IMR-90 (cell line): Measurements from ENCODE around the gene RAPGEF2. TPM values are rescaled to one million over a fixed set of nuclear protein-coding genes. Genes with fewer than 3 reads are reported as not detected.

Experiments used
- ATAC-seq: fragments of 200-7000 bp; cut with Tn5 transposase; 2 replicates; pipeline ENCODE4 v1.9.1; 2020; ENCODE audit warnings: low read depth, mild to moderate bottlenecking, moderate library complexity
- BruUV-seq: library from RNA; stranded (reverse); fragments of 400-500 nt; replicated peaks from 2 replicates; lab custom pipeline; 2021; lab: Mats Ljungman, UMichigan
- CTCF ChIA-PET: fragments of 300-600 bp; formaldehyde crosslinking; extraction: SDS; loops from one replicate; lab custom pipeline; 2021; ENCODE audit warnings: antibody characterized with exemption; lab: Yijun Ruan, JAX
- POLR2A ChIA-PET: fragments of 300-600 bp; sonication (Branson Sonifier 250); formaldehyde crosslinking; loops from one replicate; lab custom pipeline; 2022; ENCODE audit warnings: antibody characterized with exemption; ENCODE audit not compliant: unreplicated experiment; lab: Charles Lee
- DNase-seq: peaks from one replicate; pipeline ENCODE4 v3.0.0; 2013
- H2AFZ ChIP-seq: replicated peaks from 2 replicates; pipeline ENCODE3; 2013; ENCODE audit warnings: low read length, mild to moderate bottlenecking; ENCODE audit not compliant: poor library complexity
- H2AK5ac ChIP-seq: 2 replicates; pipeline ENCODE4 v1.6.1; 2013; ENCODE audit warnings: low read depth, low read length, inconsistent platforms
- H2AK9ac ChIP-seq: replicated peaks from 2 replicates; pipeline ENCODE3; 2013; ENCODE audit warnings: mild to moderate bottlenecking, low read depth, low read length, moderate library complexity; ENCODE audit not compliant: poor library complexity
- H2BK120ac ChIP-seq: 2 replicates; pipeline ENCODE4 v1.6.1; 2013; ENCODE audit warnings: low read depth, low read length, inconsistent platforms
- H2BK15ac ChIP-seq: 3 replicates; pipeline ENCODE4 v1.6.1; 2013; ENCODE audit warnings: low read depth, low read length, inconsistent platforms
- H2BK20ac ChIP-seq: 2 replicates; pipeline ENCODE4 v1.6.1; 2013; ENCODE audit warnings: low read depth, mild to moderate bottlenecking, inconsistent platforms, low read length, moderate library complexity
- H2BK5ac ChIP-seq: 2 replicates; pipeline ENCODE4 v1.6.1; 2013; ENCODE audit warnings: mild to moderate bottlenecking, low read depth, low read length, inconsistent platforms; ENCODE audit not compliant: poor library complexity, severe bottlenecking
- H3K14ac ChIP-seq: replicated peaks from 2 replicates; pipeline ENCODE4 v1.6.1; 2013; ENCODE audit warnings: low read depth, low read length, inconsistent platforms
- H3K18ac ChIP-seq: 2 replicates; pipeline ENCODE4 v1.6.1; 2013; ENCODE audit warnings: low read depth, low read length, control low read depth
- H3K23ac ChIP-seq: 2 replicates; pipeline ENCODE4 v1.6.1; 2013; ENCODE audit warnings: low read depth, low read length, inconsistent platforms
- H3K27ac ChIP-seq: 2 replicates; pipeline ENCODE4 v1.5.1; 2013; ENCODE audit warnings: mild to moderate bottlenecking, control low read depth, low read length; ENCODE audit not compliant: insufficient read depth
- H3K27me3 ChIP-seq: 2 replicates; pipeline ENCODE4 v1.6.1; 2013; ENCODE audit warnings: low read length; ENCODE audit not compliant: control insufficient read depth, insufficient read depth
- H3K36me3 ChIP-seq: 2 replicates; pipeline ENCODE4 v1.6.1; 2013; ENCODE audit warnings: low read length, mixed read lengths; ENCODE audit not compliant: control insufficient read depth, insufficient read depth
- H3K4ac ChIP-seq: 2 replicates; pipeline ENCODE4 v1.6.1; 2013; ENCODE audit warnings: low read depth, low read length, inconsistent platforms
- H3K4me1 ChIP-seq: 2 replicates; pipeline ENCODE4 v1.6.1; 2013; ENCODE audit warnings: low read length, mixed read lengths; ENCODE audit not compliant: control insufficient read depth, insufficient read depth
- H3K4me2 ChIP-seq: 2 replicates; pipeline ENCODE4 v1.6.1; 2013; ENCODE audit warnings: low read depth, mild to moderate bottlenecking, control low read depth, low read length, moderate library complexity
- H3K4me3 ChIP-seq: 2 replicates; pipeline ENCODE4 v1.5.1; 2013; ENCODE audit warnings: low read depth, mild to moderate bottlenecking, control low read depth, low read length, moderate library complexity; ENCODE audit not compliant: insufficient read depth
- H3K56ac ChIP-seq: 2 replicates; pipeline ENCODE4 v1.6.1; 2013; ENCODE audit warnings: low read length, inconsistent platforms; ENCODE audit not compliant: insufficient read depth; ENCODE audit errors: extremely low read depth
- H3K79me1 ChIP-seq, 2 experiments: 2 replicates each; pipeline ENCODE4 v1.6.1; 2013; ENCODE audit warnings: low read length in 2 of 2, inconsistent platforms in 1 of 2, low read depth in 1 of 2
- H3K9ac ChIP-seq: 2 replicates; pipeline ENCODE4 v1.6.1; 2013; ENCODE audit warnings: low read depth, low read length, control low read depth
- H3K9me1 ChIP-seq: 2 replicates; pipeline ENCODE4 v1.6.1; 2013; ENCODE audit warnings: low read length, inconsistent platforms; ENCODE audit not compliant: insufficient read depth
- H3K9me3 ChIP-seq: 2 replicates; pipeline ENCODE4 v1.6.1; 2013; ENCODE audit warnings: low read length; ENCODE audit not compliant: control insufficient read depth, insufficient read depth
- H4K20me1 ChIP-seq: 2 replicates; pipeline ENCODE4 v1.6.1; 2013; ENCODE audit warnings: low read length, inconsistent platforms; ENCODE audit not compliant: insufficient read depth
- H4K5ac ChIP-seq: 2 replicates; pipeline ENCODE4 v1.6.1; 2013; ENCODE audit warnings: mild to moderate bottlenecking, low read depth, low read length, control low read depth
- H4K8ac ChIP-seq, 2 experiments: 2 replicates each; pipeline ENCODE4 v1.6.1; 2013; ENCODE audit warnings: low read depth in 2 of 2, low read length in 2 of 2, control low read depth in 1 of 2, inconsistent platforms in 1 of 2
- H4K91ac ChIP-seq: 2 replicates; pipeline ENCODE4 v1.6.1; 2013; ENCODE audit warnings: low read depth, low read length, inconsistent platforms; ENCODE audit not compliant: insufficient read depth
- BHLHE40 ChIP-seq: fragments of 150-350 bp; IDR thresholded peaks from 2 replicates; pipeline ENCODE4 v1.6.1; 2016; ENCODE audit warnings: mild to moderate bottlenecking, low read depth, low read length
- CEBPB ChIP-seq: IDR thresholded peaks from 2 replicates; pipeline ENCODE4 v1.6.1; 2012; ENCODE audit warnings: low read depth, low read length, improper control_type of control experiment
- CHD1 ChIP-seq: IDR thresholded peaks from 2 replicates; pipeline ENCODE4 v1.6.1; 2012; ENCODE audit warnings: low read depth, low read length, improper control_type of control experiment
- CTCF ChIP-seq: conservative IDR thresholded peaks from 2 replicates; pipeline ENCODE4 v1.5.1; 2012; ENCODE audit warnings: mild to moderate bottlenecking, low read depth, low read length, improper control_type of control experiment
- ELK1 ChIP-seq: fragments of 150-350 bp; IDR thresholded peaks from 2 replicates; pipeline ENCODE4 v1.6.1; 2016; ENCODE audit warnings: low read depth, mild to moderate bottlenecking, low read length, moderate library complexity, borderline replicate concordance
- FOS ChIP-seq: fragments of 150-350 bp; IDR thresholded peaks from 2 replicates; pipeline ENCODE4 v1.6.1; 2016; ENCODE audit warnings: low read depth, low read length
- MAFK ChIP-seq: IDR thresholded peaks from 2 replicates; pipeline ENCODE4 v1.6.1; 2012; ENCODE audit warnings: low read depth, low read length, improper control_type of control experiment
- MAZ ChIP-seq: IDR thresholded peaks from 2 replicates; pipeline ENCODE4 v1.6.1; 2012; ENCODE audit warnings: low read depth, mild to moderate bottlenecking, low read length, improper control_type of control experiment, moderate library complexity, borderline replicate concordance
- MXI1 ChIP-seq: IDR thresholded peaks from 2 replicates; pipeline ENCODE4 v1.6.1; 2012; ENCODE audit warnings: low read depth, mild to moderate bottlenecking, low read length, moderate library complexity, borderline replicate concordance
- NFE2L2 ChIP-seq: fragments of 150-350 bp; IDR thresholded peaks from 2 replicates; pipeline ENCODE4 v1.6.1; 2016; ENCODE audit warnings: low read depth, mild to moderate bottlenecking, low read length
- POLR2A ChIP-seq: IDR thresholded peaks from 2 replicates; pipeline ENCODE4 v1.6.1; 2012; ENCODE audit warnings: mild to moderate bottlenecking, low read depth, low read length
- RAD21 ChIP-seq: IDR thresholded peaks from 2 replicates; pipeline ENCODE4 v1.6.1; 2012; ENCODE audit warnings: low read length, improper control_type of control experiment
- RCOR1 ChIP-seq: IDR thresholded peaks from 2 replicates; pipeline ENCODE4 v1.6.1; 2012; ENCODE audit warnings: mild to moderate bottlenecking, low read length, improper control_type of control experiment; ENCODE audit not compliant: insufficient replicate concordance
- RFX5 ChIP-seq: IDR thresholded peaks from 2 replicates; pipeline ENCODE4 v1.8.0; 2012; ENCODE audit warnings: low read depth, mild to moderate bottlenecking, low read length, moderate library complexity
- SMC3 ChIP-seq: fragments of 150-350 bp; IDR thresholded peaks from 2 replicates; pipeline ENCODE4 v1.6.1; 2016; ENCODE audit warnings: low read depth, mild to moderate bottlenecking, antibody characterized with exemption, low read length, moderate library complexity
- USF2 ChIP-seq: fragments of 150-350 bp; IDR thresholded peaks from 2 replicates; pipeline ENCODE4 v1.6.1; 2017; ENCODE audit warnings: mild to moderate bottlenecking, antibody characterized with exemption, low read length, low read depth
- WGBS, 2 experiments: methylation state at CpG; one replicate each; pipeline versions ENCODE4 v1.1.5 to v1.1.7; 2013; ENCODE audit warnings: missing lambda C conversion rate in 2 of 2; ENCODE audit not compliant: insufficient read length in 1 of 2; ENCODE audit errors: extremely low coverage in 2 of 2; 5-methylcytosine and 5-hydroxymethylcytosine counted together
- dilution Hi-C: fragments of 300-500 bp; cut with HindIII; formaldehyde crosslinking; loops from one replicate; pipeline ENCODE4 v1.14.3; 2018; ENCODE audit warnings: low sequenced_read_pairs; ENCODE audit not compliant: unreplicated experiment
- in situ Hi-C: fragments of 300-500 bp; cut with MboI; formaldehyde crosslinking; loops from 3 replicates; pipeline ENCODE4 v1.14.3; 2019; ENCODE audit warnings: low sequenced_read_pairs, inconsistent platforms, mixed read lengths
- intact Hi-C: fragments of 100-400 bp; cut with micrococcal nuclease; formaldehyde crosslinking; loops from 2 replicates; pipeline ENCODE4 v1.10.0; 2022
- polyA plus RNA-seq, 3 experiments: library from polyadenylated mRNA; depleted of rRNA; stranded (reverse); fragments of >200 nt; gene quantifications; 2 replicates each; pipeline ENCODE4 v1.2.3, GENCODE V29; 2012; ENCODE audit warnings: low replicate concordance in 1 of 3
- total RNA-seq: library from RNA; depleted of rRNA; stranded (reverse); fragments of >200 nt; gene quantifications from 2 replicates; pipeline ENCODE4 v1.2.3, GENCODE V29; 2012

Gene RAPGEF2
- total and polyA plus RNA-seq, 2 of the 4 experiments (the other 2 are of a cell fraction), result 27.6 to 109 TPM

DNA sequence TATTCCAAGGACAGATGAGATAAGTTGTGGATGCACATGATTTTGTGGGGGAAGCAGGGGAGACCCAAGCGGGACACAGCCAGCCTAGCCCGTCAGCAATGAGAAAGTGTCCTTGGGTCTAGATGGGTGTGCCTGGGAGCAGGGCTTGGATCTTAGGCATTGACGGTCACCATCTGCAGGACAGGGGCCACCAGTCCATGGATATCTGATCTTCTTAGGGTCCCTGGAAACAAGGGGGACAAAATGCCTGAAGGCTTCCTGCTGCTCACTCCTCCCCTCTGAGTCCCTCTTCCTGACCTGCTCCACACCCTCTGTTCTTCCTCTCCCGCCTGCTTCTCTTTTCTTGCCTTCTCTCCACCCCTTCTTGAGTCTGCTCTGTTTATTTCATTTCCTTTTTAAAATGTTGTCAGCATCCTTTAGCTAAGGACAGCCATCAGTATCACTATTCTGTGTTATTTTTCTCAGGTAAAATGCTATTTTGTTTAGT is 298.4 kb downstream of the RAPGEF2 start:
- H3K36me3 ChIP-seq, result no peaks in the 10 kb centered on the region
- ChIA-PET CTCF (no interaction called here), POLR2A (no interaction called here)
- in situ Hi-C loops (no loop called here), intact Hi-C loops (no loop called here), dilution Hi-C loops (no loop called here)
- H2BK5ac ChIP-seq, result peak overlapping the region; percentile 39
- no peak overlapping the region for H3K18ac ChIP-seq
- no TSS peak for BruUV-seq
- H3K4me1 ChIP-seq, result peaks cover 14% of the 10 kb centered on the region
- H3K79me1 ChIP-seq, result peaks cover 0 to 14% of the 10 kb centered on the region in 2 experiments; a peak in 2 of 4 replicates
- DNase-seq (no peak), ATAC-seq (no peak)
- no peak overlapping the region for H3K4me3 ChIP-seq
- H3K9ac ChIP-seq, result no peak overlapping the region
- peak overlapping the region; percentile 93 for H2BK20ac ChIP-seq
- H4K91ac ChIP-seq, result peak overlapping the region; percentile 79
- H2AK5ac ChIP-seq, result peak overlapping the region; percentile 90
- no peak overlapping the region; the same call in 1 of the 2 replicates for H3K27ac ChIP-seq
- H3K4ac ChIP-seq, result peak overlapping the region; percentile 88
- TF ChIP-seq CHD1, result no peak
- TF ChIP-seq FOS, result no peak
- TF ChIP-seq CEBPB, result no peak
- TF ChIP-seq POLR2A, result no peak
- no peak for TF ChIP-seq USF2
- no peak for TF ChIP-seq CTCF
- no peak for TF ChIP-seq BHLHE40
- TF ChIP-seq MAFK, result no peak
- TF ChIP-seq RAD21, result no peak
- no peak for TF ChIP-seq SMC3
- TF ChIP-seq RCOR1, result no peak
- no peak for TF ChIP-seq ELK1
- TF ChIP-seq MXI1, result no peak
- TF ChIP-seq NFE2L2, result no peak
- TF ChIP-seq RFX5, result no peak
- no peak for TF ChIP-seq MAZ
- no peak overlapping the region for H4K5ac ChIP-seq
- peak overlapping the region; percentile 70 to 83; a peak in 3 of 4 replicates for H4K8ac ChIP-seq
- peak overlapping the region; percentile 60 for H2AK9ac ChIP-seq
- no CpG with 5 or more reads among the region's 4 CpGs for WGBS, 2 experiments
- H3K4me2 ChIP-seq, result no peak overlapping the region
- no peaks in the 10 kb centered on the region for H3K27me3 ChIP-seq
- peak overlapping the region; percentile 93 for H3K14ac ChIP-seq
- H3K23ac ChIP-seq, result peak overlapping the region; percentile 53; the same call in 1 of the 2 replicates
- H3K9me3 ChIP-seq, result no peaks in the 10 kb centered on the region
- no peaks in the 10 kb centered on the region for H4K20me1 ChIP-seq
- H2BK15ac ChIP-seq, result peak overlapping the region; percentile 97
- H2BK120ac ChIP-seq, result peak overlapping the region; percentile 94
- no peak overlapping the region; the same call in 1 of the 2 replicates for H3K56ac ChIP-seq
- peak overlapping the region; percentile 84 for H2AFZ ChIP-seq
- peaks cover 6% of the 10 kb centered on the region for H3K9me1 ChIP-seq
